GM11168 (cell line): Measurements from ENCODE around the gene AKNA.
"Not testable (repeated sequence)": the region's sequence is repeated elsewhere in the genome, so short reads cannot be mapped to it uniquely, and the experiment has no call there.

Experiments used
- in situ Hi-C: fragments of 300-500 bp; cut with MboI; formaldehyde crosslinking; loops from one replicate; pipeline ENCODE4 v1.12.0; 2022; ENCODE audit warnings: low sequenced_read_pairs; ENCODE audit not compliant: unreplicated experiment

Gene AKNA

GRCh38 chr9:114328937-114329624 lies 58.7 kb downstream of the AKNA start:
- in situ Hi-C loops: not testable (repeated sequence)

- in situ Hi-C loops: not testable (repeated sequence)
These were observed 59.4 kb downstream of the AKNA start for GRCh38 chr9:114328357-114328820.

- in situ Hi-C loops: no loop called here
These were observed 60.0 kb downstream of the AKNA start for GRCh38 chr9:114327749-114328148.

- in situ Hi-C loops: not testable (repeated sequence)
These were observed 62.0 kb downstream of the AKNA start for GRCh38 chr9:114325684-114326254.

- in situ Hi-C loops: not testable (repeated sequence)
These were observed 62.8 kb downstream of the AKNA start for GRCh38 chr9:114324965-114325364.

GRCh38 chr9:114324492-114324891 lies 63.3 kb downstream of the AKNA start:
- in situ Hi-C loops: no loop called here

- in situ Hi-C loops: not testable (repeated sequence)
These were observed 63.9 kb downstream of the AKNA start for GRCh38 chr9:114323849-114324248.

GRCh38 chr9:114322831-114323531 lies 64.8 kb downstream of the AKNA start, which contains the start of gene ORM1:
ORM1 (plus strand) TSS chr9:114323098; CDS start chr9:114323134, 36 bp downstream.
- in situ Hi-C loops: not testable (repeated sequence)

GRCh38 chr9:114322160-114322818 lies 65.5 kb downstream of the AKNA start:
- in situ Hi-C loops: not testable (repeated sequence)

- in situ Hi-C loops: no loop called here
These were observed 66.0 kb downstream of the AKNA start for GRCh38 chr9:114321759-114322158.

- in situ Hi-C loops: not testable (repeated sequence)
These were observed 67.1 kb downstream of the AKNA start for GRCh38 chr9:114320710-114321109.

- in situ Hi-C loops: no loop called here
These were observed 68.6 kb downstream of the AKNA start for GRCh38 chr9:114319147-114319546.

- in situ Hi-C loops: no loop called here
These were observed 69.4 kb downstream of the AKNA start for GRCh38 chr9:114318416-114318815.

- in situ Hi-C loops: no loop called here
These were observed 70.0 kb downstream of the AKNA start for GRCh38 chr9:114317665-114318357.

GRCh38 chr9:114316605-114317230 lies 71.1 kb downstream of the AKNA start:
- in situ Hi-C loops: no loop called here

- in situ Hi-C loops: no loop called here
These were observed 71.9 kb downstream of the AKNA start for GRCh38 chr9:114315723-114316363.

- in situ Hi-C loops: no loop called here
These were observed 72.7 kb downstream of the AKNA start for GRCh38 chr9:114314881-114315722.

GRCh38 chr9:114314256-114314867 lies 73.4 kb downstream of the AKNA start:
- in situ Hi-C loops: no loop called here
